Subcutaneous adipose tissue (tissue), 4 donors: Measurements from ENCODE around the gene SPATA2L. TPM values are rescaled to one million over a fixed set of nuclear protein-coding genes. Genes with fewer than 3 reads are reported as not detected.

Experiments
- total RNA-seq, 4 donors: library from RNA; depleted of rRNA; stranded (reverse); fragments of >200 nt; gene quantifications; one replicate each; pipeline ENCODE4 v1.1.0, GENCODE V29; 2016
- TF ChIP-seq, protein P1 (sequence below): fragments of 450-650 bp; IDR thresholded peaks from one replicate; pipeline ENCODE4 v1.5.1; 2016; ENCODE audit warnings: low read depth, mild to moderate bottlenecking, control low read depth, antibody characterized with exemption, moderate library complexity

Gene SPATA2L
- total RNA-seq, 4 donors from 2014 or later, result 7.7 to 10.7 (median 9.4) TPM

DNA sequence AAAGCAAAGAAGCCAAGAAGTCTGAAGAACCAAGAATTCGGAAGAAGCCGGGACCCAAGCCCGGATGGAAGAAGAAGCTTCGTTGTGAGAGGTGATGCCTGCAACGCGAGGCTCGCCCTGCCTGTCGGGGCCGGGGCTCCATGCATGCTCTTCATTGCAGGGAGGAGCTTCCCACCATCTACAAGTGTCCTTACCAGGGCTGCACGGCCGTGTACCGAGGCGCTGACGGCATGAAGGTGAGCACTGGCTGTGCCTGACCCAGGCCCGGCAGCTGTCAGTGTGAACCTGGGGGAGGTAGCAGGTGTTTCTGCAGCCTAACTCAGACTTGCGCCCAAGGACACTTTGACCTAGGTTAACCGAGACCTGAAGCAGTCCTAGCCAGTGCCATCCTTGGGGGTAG, 31.8 kb upstream of the SPATA2L start:
- TF ChIP-seq, protein P1, sequence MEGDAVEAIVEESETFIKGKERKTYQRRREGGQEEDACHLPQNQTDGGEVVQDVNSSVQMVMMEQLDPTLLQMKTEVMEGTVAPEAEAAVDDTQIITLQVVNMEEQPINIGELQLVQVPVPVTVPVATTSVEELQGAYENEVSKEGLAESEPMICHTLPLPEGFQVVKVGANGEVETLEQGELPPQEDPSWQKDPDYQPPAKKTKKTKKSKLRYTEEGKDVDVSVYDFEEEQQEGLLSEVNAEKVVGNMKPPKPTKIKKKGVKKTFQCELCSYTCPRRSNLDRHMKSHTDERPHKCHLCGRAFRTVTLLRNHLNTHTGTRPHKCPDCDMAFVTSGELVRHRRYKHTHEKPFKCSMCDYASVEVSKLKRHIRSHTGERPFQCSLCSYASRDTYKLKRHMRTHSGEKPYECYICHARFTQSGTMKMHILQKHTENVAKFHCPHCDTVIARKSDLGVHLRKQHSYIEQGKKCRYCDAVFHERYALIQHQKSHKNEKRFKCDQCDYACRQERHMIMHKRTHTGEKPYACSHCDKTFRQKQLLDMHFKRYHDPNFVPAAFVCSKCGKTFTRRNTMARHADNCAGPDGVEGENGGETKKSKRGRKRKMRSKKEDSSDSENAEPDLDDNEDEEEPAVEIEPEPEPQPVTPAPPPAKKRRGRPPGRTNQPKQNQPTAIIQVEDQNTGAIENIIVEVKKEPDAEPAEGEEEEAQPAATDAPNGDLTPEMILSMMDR, result no peak

DNA sequence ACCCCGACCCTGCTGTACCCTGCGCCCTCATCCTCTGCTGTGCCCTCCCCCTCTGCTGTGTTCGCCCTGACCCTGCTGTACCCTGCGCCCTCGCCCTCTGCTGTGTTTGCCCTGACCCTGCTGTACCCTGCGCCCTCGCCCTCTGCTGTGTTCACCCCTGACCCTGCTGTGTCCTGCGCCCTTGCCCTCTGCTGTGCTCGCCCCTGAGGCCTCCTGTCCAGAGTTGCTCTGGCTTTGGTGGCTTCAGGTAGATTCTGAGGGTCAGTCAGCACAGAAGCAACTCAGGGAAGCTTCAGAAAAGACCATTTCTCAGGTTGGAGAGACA, 31.4 kb upstream of the SPATA2L start:
- TF ChIP-seq, protein P1, result no peak

DNA sequence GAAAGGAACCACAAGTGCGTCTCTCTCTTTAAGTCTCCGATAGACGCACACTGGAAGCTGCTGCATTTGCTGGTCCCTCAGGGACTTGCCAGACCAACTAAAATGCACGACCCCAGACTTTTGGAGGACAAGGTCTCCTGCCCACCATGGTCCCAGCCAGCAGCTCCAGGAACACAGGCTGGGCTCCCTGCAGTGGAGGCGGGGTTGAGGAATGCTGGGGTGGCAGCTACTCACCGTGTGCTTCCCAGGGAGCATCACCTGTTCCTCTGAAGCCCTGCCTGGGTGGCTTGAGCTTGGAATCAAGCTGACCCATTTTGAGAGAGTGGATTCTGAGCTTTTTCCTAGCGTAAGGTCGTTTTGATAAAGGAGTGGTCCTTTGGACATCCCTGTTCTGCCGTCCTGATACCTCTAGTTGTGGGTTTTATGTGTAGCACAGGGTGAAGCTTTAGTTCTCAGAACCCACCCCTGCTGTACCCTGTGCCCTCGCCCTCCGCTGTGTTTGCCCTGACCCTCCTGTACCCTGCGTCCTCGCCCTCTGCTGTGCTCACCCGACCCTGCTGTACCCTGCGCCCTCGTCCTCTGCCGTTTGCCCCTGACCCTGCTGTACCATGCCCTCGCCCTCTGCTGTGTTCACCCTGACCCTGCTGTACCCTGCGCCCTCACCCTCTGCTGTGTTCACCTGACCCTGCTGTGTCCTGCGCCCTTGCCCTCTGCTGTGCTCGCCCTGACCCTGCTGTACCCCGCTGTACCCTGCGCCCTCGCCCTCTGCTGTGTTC, 30.8 kb upstream of the SPATA2L start:
- TF ChIP-seq, protein P1, result no peak

DNA sequence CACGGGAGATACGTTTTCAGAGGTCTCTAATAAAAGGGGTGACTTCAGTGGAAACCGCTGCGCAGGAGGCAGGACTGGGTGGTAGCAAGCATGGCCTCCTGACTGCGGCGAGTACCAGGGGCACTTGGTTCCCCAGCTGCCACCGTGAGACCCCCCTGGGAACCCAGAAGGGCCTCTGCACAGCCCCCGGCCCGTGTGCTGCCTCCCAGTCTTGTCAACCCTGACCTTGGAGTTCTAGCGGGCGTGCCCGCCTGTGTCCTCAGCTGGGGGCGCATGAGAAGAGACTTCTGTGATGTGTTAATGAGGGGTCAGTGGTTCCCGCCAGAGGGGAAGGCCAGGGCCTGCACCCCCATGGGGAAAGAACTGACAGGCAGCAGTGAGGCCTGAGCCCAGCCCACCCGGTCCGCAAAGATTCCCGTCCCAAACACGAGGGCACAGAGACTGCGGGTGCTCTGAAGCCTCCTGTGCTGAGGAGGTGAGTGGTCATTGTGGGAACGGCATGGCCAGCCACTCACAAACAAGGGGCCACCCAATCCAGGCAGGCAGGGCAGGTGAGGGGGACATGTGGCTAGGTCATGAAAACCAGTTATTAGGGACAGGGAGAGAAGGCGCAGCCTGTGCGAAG, 29.2 kb upstream of the SPATA2L start:
- TF ChIP-seq, protein P1, result no peak

DNA sequence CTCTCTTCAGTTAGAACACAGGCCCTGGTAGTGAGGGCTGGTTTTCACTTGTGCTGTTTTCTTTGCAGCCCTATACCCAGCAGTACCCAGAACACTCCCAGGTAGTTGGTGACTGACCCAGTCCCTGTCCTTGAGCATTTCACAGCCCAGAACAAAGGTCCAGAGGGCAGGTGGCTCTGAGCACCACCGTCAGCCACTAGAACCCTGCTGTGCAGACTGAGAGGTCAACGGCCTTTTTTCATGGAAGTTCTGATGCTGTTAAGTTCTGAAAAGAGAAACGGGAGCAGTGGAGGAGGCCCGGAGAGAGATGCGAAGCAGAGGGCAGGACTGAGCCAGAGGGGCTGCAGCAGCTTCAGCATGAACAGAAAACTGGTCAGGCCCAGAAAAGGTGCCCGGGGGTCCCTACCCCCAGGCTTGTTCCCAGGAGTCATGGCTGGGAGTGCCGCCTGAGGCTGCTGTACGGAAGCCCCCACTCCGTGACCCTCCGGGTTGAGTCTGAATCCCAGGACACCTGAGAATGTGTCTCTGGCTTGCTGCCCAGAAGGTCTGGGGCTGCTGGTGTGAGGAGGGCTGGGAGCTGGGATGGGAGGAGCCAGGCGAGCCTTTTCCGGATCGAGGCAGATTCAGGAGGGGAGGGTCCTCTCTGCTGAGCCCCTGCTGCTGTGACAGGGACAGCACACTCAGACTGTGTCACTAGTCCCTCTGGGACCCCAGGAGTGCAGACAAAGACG, 28.5 kb upstream of the SPATA2L start:
- TF ChIP-seq, protein P1, result no peak

DNA sequence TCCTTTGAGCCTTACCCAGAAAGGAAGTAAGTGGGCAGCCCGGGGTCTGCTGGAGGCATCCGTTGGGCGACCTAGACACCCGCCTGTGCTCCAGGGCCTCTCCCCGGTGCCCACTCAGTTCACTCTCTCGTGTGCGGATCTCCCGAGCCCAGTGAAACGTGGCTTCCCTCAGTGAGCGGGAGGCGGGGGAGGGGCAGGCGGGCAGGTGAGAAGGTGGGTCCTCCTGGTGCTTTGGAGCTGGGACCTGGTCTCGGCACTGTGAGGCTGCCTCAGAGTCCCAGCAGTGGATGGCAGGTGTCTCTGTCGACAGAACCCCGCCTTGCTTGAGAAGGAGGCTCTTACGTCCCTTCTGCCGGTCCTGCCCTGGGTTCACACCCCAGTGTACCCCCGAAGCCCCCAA, 27.8 kb upstream of the SPATA2L start:
- TF ChIP-seq, protein P1, result no peak
